DMS79 (cell line): ENCODE results near the gene TMEM37.

Experiments used
- DNase-seq: peaks from one replicate; lab custom pipeline; 2025; lab: John Stamatoyannopoulos, UW

Gene TMEM37

DNA sequence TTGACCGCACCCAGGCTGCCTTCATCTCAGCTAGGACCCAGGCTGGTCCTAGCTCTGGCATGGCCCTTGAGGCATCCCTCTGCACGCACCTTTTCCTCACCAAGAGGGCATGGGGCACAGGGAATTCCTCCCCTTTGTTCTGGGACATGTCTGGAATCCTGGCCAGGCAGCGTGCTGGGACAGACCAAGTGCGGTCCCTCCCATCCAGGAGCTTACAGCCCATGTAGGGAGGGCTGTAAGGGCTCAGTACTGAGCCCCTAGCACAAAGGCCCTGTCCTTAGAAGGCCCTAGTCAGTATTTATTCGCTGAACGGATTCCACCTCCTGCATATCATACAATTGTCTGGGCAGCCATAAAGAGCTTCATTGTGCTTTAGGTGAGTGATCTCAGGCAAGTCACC is 3.0 kb downstream of the TMEM37 start:
- no peak for DNase-seq

DNA sequence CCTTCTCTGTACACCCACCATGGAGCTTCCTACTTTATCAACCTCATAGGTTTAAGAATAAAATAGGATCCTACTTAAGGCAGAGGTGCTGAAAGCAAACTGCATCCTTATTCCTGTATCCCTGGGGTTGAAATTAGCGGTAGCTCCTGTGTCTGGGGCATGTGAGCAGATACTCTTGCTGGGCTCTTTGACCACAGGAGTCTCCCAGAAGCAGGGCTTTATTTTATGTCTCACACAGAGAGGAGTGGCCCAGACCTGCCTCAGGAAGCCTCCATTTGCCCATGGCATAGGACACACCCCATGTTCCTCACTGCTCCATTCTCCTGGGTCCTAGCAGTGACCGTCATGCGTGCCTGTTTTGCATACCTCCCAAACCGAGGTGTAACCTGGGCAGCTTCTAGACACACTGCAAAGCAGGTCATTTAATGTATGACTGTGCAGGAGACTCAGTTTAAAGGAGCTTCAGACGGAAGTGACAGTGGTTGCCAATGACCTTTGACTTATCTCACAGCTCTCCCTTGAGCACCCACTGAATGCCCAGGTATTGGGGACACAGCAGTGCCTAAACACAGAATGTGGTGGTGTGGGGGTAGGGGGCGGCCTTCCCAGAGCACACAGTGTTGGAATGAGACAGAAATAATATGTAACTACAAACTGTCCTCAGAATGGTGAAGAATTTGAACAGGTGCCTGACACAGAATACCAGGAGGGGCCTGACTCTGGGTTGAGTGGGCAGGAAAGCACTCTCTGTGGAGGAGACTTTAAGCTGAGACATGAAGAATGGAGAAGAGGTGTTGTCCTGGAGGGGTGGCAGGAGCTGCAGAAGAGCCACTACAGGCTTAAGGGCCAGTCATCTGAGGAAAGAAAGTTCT is 3.7 kb downstream of the TMEM37 start:
- DNase-seq, result no peak

DNA sequence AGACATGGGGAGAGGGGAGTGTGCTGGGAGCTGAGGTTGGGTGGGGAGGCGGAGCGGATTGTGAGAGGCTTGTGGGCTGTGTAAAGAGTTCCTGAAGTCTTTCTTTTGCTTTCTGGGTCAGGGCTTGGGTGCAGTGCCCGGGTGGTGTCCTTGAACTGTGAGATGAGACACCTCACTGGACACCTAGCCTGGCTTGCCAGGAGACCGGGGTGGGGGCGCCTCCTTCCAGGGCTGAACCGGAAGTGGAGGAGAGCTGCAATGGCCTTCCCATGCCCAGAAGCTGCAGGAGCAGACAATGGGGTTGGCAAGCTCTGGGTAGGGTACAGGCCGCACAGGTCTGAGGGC is 4.3 kb downstream of the TMEM37 start:
- no peak for DNase-seq

DNA sequence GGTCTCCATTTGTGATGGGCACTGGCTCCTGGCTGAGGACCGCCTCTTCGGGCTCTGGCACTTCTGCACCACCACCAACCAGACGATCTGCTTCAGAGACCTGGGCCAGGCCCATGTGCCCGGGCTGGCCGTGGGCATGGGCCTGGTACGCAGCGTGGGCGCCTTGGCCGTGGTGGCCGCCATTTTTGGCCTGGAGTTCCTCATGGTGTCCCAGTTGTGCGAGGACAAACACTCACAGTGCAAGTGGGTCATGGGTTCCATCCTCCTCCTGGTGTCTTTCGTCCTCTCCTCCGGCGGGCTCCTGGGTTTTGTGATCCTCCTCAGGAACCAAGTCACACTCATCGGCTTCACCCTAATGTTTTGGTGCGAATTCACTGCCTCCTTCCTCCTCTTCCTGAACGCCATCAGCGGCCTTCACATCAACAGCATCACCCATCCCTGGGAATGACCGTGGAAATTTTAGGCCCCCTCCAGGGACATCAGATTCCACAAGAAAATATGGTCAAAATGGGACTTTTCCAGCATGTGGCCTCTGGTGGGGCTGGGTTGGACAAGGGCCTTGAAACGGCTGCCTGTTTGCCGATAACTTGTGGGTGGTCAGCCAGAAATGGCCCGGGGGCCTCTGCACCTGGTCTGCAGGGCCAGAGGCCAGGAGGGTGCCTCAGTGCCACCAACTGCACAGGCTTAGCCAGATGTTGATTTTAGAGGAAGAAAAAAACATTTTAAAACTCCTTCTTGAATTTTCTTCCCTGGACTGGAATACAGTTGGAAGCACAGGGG is 5.5 kb downstream of the TMEM37 start:
- DNase-seq, result no peak

DNA sequence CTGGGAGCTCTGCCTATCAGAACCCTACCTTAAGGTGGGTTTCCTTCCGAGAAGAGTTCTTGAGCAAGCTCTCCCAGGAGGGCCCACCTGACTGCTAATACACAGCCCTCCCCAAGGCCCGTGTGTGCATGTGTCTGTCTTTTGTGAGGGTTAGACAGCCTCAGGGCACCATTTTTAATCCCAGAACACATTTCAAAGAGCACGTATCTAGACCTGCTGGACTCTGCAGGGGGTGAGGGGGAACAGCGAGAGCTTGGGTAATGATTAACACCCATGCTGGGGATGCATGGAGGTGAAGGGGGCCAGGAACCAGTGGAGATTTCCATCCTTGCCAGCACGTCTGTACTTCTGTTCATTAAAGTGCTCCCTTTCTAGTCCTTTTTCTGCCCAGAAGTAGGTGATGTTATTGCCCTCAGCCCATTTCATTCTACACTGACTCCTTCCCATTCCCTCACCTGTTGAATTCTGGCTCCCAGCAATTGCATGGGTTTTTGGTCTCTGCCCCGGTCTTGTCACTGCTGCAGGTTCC is 6.5 kb downstream of the TMEM37 start:
- DNase-seq, result no peak

DNA sequence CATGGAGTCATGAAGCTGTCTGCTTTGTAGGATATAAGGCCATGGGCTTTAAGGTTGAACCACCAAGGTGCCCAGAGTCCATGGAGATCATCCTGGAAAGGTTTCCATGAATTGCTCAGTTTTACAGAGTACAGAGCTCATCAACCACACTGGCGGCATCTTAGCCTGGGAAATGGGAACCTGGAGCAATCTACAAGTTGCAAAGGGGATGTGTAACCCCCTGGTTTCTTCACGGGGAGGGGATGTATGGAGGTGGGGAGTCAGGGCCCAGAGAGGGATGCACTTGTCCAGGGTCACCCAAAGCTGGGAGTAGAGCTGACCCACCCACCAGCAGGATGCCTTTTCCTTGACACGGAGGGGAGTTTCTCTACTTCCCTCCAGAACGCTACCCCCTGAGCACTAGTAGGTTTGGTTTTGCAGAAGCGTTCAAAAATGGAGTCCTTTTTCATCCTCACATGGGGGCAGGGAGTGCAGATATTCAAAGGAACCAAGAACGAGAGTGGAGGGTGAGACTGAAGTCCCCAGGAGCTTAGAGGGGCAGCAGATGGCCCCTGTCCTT is 7.2 kb downstream of the TMEM37 start:
- DNase-seq, result no peak

DNA sequence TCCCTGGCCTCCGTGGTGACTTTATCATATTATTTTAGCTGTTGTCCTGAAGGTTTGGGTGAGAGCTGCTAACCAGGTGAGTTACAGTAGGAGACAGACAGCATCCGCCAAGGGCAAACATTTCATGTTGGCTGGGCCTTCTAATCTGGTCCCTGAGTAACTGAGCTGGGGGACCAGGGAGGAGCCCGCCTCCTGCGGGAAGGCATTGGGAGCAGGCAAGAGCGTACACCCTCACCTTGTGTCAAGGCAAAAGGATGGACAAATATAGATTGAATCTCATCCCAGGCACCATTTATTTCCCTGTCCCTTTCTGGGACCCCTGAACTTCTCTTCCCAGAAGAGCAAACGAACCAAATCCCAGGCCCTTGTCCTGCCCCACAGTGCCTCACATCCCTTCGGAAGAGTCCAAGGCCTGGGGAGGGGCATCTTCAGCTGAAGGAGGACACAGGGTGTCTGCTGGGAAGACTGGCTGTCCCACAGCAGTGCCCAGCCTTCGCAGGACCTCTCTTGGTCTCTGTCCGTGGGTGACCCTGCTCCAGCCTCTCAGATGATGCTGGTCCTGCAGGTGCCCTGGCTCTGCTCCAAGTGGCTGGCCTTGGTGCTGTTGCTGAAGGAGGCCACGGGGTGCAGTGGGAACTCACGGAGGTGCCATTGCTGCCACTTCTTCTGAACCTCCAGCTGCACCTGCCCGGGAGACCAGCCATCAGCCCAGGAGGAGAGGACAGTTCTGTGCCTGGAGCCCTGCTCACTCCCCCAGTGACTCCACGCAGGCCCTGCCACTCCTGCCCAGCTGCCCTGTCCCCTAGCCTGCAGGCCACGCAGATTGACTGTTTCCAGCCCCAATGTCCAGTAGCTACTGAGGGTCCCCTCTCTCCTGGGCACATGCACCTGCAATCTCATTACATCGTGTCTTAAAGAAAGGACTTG is 8.2 kb downstream of the TMEM37 start:
- DNase-seq, result no peak

DNA sequence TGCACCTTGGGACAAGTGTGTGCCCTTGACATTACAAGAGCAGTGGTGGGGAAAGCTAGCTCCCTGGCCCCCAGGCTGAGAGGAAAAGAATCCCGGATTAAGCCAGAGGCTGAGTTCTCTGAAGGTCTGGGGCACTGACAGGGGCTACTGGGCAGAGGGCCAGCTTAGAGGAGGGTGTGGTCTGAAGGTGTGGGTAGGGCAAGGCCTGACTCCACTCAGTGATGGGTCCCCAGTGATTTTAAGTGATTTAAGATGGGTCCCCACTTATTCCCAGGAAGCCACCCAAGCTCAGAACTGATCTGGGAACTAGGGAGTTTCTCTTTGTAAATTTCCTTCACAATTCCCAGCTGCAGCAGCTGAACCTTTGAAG is 8.8 kb downstream of the TMEM37 start:
- no peak for DNase-seq

DNA sequence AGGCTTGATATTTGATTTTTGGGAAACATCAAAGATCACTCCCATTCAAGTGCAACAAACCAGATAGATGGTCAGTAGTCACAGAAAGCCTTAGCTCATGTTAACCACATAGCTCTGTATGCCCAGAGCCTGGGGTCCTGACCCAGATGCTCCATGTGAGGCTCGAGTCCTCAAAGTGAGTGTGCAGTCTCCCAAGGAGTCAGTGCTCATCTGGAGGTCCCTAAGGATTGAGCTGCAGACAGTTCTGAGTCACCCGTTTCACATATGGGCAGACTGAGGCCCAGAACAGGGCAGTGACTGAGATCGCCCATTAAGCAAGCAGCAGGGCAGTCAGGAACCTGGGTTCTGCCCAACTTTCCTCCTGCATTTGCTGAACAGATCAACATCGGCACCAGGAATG is 9.2 kb downstream of the TMEM37 start:
- DNase-seq, result no peak

DNA sequence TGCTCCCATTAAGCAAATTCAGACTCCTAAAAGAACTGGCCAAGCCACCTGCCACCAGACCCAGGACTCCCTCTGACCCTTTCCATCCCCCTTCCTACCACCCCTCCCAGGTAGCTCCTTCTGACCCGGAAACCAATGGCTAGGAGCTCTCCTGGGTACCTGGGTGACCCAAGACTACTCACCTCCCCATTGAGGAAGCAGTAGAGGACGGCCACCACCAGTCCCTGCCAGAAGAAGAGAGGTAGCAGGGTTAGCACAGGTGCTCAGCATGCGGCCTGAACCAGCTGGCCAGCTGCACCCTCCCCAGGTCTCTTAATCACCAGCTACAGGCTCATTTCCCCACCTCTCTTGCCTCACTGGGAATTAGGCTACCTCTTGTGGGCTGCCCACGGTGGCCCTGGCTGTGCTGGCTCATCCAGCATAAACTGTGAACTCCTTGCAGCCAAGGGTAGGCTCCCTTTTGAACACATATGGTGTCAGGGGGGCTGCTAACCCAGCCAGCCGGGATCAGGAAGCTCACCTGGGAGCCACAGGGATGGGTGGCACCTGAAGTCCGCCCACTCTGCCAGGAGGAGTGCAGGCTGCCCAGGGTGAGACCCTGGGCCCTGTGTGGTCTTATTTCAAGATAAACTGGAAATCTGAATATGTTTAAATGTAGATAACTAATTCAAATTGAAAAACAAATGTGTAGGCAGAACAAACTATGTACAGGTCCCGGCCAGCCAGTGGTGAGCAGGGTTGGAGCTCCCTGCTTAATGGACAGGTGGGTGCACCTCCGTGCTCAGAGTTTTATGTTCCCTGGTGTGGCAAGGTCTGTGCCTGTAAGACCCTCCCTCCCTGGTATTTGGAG is 9.9 kb downstream of the TMEM37 start:
- DNase-seq, result no peak

DNA sequence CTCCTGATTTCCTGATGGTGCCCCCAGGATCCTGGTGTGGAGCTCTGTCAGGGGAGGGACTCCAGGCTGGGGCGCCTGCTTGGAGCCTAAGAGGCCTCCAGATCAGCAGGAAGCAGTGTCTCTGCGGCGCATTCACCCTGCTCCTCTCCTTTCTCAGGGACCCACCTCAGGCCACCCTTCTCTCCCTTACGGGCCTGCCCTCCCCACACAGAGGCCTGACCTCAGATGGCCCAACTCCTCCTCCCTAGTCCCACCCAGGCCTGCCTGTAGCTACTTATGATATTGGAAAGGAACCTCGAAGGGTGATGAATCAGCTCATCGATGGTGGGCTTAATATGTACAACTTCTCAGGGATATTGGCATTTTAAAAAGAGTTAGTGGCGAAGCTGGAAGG is 10.6 kb downstream of the TMEM37 start:
- no peak for DNase-seq

DNA sequence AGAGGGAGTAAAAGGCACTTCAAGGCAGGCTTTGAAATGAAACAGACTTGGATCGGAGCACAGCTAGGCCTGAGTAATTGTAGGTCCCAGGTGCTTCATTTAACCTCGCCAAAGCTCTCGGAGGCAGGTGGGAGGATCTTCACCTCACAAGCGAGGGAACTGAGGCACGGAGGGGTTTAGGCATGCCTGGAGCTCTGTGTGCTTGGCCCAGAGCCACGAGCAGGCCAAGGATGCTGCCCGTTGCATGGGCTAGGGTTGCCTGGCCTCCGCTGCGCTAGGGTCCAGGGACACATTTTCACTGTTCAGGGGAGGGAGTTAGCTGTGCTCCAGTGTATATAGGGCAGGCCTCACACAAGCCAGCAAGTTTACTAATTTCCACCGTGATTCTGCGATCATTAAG is 11.2 kb downstream of the TMEM37 start:
- no peak for DNase-seq

DNA sequence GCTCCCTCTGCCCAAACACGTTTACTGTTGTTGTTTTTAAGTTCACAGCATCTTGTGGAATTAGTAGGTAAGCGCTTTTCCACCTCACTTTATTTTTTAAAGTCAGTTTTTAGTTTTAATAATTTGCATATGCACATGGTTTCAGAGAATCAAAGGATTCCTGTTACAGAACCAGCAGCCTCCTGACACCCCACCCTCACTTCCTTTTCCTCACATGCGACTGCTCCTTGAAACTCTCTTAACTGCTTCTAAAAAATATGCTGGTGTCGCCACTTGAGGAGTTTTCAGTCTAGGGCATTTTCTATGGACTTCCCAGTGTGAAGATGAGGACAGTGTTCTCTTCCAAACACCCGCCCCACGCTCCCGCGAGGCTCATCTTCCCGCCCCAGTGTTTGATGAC is 14.4 kb downstream of the TMEM37 start:
- DNase-seq, result no peak

DNA sequence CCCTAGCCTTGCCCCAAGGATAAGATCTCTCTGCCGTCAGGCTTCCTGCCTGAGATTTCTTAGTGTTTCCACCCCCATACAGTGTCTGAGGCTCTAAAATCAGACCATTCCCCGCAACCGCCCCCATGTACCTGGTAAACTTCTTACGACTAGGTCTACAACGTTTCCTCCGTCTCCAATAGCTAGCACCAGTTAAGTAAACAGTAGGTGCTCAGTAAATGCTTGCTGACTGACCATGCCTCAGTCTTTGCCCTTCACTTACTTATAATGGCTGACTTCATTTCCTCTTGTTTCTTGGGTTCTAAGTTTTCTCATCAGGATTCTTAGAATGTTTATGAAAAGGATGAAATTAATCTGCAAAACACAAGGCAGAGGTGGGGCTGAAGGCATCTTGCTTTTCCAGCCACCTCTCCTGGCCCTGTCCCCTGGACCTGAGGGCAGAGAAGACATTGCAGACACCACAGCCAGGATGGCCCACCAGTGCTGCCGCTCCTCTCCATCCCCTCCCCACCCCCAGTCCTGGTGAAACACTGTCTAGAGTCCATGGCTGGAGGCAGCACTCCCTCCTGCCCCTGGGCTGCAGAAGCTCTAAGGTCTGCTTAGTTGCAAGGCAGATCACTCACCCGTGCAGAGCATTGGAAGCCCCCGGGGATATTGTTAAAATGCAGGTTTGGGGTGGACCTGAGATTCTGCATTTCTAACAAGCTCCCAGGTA is 16.9 kb downstream of the TMEM37 start:
- DNase-seq, result no peak

DNA sequence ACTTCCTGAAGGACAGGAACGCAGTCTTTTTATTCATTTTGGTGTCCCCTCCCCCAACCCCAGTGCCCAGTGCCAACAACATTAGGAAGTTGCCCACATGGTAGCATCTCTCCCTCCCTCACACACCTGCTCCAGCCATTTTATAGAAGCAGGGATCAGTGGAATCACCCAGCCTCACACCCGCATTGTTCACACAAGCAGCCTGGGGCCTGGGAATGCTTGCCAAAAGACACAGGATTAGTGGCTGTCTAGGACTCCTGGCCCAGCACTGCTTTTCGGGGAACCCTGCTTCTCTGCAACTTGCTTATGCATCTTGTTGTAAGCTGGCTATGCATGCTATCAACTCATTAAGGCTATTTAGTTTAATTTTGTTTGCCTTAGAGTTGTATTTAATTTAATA is 17.9 kb downstream of the TMEM37 start:
- no peak for DNase-seq

DNA sequence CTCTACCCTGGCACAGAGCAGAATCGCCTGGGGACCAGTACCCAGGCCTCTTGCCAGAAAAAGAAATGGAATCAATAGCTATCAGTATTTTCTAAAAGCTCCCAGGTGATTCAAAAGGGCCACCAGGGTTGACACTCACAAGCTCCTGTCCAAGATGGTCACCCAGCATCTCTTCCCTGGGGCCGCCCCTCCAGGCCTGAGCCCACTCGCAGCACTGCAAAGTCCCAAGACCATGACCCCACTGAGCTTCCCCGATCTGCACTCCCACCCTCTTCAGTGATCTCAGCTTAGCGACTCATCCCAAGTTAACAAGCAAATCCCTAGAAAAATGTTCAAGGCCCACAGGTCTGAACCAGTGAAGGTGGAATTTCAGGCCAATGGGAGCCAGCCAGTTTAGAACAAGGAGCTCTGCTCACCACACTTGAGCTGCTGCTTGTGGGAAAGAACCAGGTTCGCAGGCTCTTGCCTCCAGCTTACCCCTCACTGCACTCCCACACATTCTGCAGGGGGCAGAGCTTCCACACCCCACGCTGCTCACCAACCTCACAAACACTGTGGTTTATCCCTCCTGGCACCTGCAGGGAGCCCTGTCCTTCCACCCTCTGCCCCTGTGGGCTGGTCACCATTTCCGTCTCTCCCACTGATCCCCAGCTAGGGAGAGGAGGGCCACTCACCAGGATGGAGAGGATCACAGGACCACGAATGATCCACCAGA is 19.8 kb downstream of the TMEM37 start:
- DNase-seq, result no peak

DNA sequence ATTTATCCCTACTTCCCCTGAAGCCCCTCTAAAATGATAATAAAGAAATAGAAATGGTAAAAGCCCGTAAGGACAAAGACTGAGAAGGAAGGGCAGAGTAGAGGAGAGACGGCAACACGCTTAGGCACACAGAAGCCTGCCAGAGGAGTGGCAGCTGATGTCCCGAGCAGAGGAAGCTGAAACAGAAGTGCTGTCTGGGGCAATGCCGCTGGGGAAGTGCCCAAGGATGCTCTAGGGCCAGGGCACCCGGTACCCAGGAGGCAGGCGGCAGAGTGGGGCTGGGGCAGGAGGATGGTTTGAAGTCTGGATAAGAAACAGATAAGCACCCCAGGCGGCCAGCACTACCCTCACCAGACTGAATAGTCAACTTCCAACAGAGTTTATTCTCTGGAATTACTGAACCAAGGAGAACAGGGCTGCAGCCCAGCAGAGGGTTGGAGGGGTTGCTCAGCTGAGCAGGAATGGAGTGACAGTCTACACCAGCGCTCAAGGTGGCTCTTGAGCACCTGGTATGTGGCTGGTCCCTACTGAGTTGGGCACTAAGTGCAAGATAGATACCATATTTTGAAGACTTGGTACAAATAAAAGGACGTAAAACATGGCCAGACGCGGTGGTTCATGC is 22.4 kb downstream of the TMEM37 start:
- DNase-seq, result no peak

DNA sequence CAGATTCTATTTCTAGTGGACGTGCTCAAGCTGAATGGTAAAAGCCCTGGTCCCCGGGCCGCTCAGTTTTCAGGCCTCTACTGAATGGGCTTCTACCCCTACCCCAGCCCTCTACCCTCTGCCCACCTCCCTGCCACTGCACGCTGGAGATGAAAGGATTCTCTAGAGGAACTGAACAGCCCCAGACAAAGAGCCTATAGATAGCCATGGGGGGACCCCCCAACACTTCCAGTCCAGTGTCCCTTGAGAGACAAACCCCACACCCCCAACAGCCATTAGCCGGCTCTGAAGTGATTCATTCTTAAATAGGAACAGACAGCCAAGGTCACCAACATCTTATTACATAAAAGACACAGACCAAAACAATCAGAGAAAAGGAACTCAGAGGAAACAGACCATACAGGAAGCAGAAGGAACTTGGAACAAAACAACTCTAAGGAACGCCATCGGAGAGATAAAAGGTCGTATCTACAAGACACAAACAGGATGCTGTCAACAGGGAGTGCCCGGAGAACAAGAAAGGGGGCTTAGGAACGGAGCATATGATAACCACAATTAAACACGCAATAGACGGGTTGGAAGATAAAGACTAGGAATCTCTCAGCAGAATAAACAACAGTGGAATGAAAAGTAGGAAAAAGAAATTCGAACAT is 23.5 kb downstream of the TMEM37 start:
- no peak for DNase-seq

DNA sequence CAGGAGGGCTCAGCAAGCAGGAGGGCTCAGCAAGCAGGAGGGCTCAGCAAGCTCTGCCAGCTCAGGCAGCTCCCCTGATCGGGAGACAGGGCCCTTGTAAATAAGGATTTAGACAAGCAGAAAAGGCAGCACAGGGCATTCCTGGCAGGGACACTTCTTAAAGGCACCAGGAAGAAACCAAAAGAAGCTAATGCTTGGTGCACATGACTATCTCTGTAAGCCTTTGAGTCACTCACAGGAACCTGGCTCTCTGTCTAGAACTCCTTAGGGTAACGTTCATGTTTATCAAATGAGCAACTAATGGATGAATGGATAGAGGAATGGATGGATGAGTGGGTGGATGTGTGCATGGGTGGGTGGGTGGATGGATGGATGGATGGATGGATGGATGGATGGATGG is 28.4 kb downstream of the TMEM37 start:
- DNase-seq, result no peak
